ENCODE data around the gene DENND2D.

DNA sequence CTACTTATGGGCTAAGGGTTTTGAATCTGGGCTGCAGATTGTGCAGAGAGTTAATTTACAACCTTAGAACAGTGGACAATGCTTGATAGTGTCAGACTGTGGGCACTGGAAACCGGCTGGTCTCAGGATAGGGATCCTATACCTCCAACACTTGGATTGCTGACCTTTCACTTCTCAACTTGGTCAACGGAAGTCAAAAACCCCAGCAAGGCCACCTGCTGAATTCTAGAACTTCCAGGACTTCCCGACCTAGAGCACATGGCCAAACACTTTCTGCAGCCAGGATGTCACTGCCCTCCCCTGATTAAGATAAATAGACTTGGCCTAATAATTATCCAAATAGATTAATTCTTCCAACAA lies 336 bp upstream of the DENND2D start:
- TF ChIP-seq, protein P1, sequence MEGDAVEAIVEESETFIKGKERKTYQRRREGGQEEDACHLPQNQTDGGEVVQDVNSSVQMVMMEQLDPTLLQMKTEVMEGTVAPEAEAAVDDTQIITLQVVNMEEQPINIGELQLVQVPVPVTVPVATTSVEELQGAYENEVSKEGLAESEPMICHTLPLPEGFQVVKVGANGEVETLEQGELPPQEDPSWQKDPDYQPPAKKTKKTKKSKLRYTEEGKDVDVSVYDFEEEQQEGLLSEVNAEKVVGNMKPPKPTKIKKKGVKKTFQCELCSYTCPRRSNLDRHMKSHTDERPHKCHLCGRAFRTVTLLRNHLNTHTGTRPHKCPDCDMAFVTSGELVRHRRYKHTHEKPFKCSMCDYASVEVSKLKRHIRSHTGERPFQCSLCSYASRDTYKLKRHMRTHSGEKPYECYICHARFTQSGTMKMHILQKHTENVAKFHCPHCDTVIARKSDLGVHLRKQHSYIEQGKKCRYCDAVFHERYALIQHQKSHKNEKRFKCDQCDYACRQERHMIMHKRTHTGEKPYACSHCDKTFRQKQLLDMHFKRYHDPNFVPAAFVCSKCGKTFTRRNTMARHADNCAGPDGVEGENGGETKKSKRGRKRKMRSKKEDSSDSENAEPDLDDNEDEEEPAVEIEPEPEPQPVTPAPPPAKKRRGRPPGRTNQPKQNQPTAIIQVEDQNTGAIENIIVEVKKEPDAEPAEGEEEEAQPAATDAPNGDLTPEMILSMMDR (IDR thresholded peaks at IDR 0.05), result no peak
- no peak for TF ChIP-seq ZNF121 (CRISPR knock-in tag; IDR thresholded peaks at IDR 0.05)
- TF ChIP-seq GABPB1 (CRISPR knock-in tag; IDR thresholded peaks at IDR 0.05), result no peak
